NCI-H510A treated with DMSO at 0.1 percent for 48 hours (cell line): ENCODE data around the gene ZGPAT.
"Not testable (repeated sequence)": the region's sequence is repeated elsewhere in the genome, so short reads cannot be mapped to it uniquely, and the experiment has no call there.

Experiments
- DNase-seq: peaks from one replicate; lab custom pipeline; 2025; lab: John Stamatoyannopoulos, UW

ZGPAT gene

DNA sequence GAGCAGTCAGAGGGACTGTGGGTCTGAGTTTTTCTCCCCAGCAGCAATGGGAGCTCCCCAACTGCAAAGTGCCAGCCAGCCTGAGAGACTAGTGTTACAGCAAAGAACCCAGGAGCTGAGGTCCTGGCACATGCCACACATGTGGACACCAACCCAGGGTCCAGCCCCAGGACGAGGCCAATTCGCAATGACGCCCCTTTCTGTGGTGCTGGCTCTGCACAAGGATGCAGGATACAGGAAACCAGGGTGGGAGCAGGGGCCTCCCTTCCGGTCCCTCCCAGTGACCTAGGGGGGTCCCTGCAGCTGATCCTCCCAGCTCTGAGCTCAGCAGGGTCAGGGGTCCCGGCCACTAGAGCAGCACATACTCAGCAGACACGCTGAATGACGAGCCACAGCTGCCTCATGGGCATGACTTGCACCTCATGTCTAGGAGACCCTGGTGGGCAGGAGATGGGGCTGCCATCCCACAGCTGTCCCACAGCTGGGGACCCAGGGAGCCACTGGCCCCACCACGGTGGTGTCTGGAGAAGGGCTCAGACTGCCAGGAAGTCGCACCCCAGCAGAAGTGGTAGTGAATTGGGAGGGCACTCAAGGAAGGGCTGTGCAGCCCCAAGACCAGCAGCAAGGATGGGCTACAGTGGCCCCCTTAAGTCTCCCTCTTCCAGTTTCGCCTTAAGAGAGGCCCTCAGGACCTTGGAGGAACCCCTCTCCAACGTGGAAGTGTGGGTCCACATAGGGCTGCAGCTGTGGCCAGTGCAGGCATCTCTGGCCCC, 3.7 kb upstream of the ZGPAT start:
- no peak for DNase-seq

GRCh38 chr20:63704749-63705117, 3.1 kb upstream of the ZGPAT start:
- DNase-seq: no peak

DNA sequence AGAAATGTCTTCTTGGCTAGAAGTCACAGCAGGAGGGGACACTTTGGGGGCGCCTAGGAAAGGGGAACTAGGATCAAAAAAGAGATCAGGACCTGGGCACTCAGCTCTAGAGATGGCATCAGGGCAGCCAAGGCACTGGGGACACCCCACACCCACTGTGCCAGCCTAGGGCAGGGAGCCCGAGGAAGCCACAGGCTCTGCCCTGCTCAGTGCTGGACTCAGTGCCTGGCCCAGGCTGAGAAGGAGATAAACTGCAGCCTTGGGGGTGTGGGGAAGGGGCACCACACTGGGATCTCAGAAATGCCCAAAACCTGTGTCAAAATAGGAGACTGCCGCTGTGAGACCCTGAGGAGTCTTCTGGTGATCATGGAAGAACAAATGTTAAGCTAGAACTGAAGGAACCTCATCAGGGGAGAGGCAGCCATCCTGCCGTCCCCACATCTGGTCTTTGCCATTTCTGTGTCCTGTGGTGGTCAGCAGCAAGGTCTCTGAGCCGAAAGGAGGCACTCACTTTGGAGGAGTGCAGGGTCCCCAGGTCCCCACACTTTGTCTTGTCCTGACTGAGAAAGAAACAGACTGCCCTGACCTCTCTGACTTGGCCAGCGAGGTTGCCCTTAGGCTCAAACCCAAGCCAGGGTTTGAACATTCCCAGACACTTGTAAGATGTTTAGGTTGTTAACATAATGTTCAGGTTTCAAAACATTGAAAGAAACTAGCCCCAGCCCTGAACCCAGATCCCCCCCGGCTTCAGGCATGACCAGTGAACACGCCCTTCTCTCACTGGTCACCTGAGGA, 2.4 kb upstream of the ZGPAT start:
- DNase-seq: no peak

DNA sequence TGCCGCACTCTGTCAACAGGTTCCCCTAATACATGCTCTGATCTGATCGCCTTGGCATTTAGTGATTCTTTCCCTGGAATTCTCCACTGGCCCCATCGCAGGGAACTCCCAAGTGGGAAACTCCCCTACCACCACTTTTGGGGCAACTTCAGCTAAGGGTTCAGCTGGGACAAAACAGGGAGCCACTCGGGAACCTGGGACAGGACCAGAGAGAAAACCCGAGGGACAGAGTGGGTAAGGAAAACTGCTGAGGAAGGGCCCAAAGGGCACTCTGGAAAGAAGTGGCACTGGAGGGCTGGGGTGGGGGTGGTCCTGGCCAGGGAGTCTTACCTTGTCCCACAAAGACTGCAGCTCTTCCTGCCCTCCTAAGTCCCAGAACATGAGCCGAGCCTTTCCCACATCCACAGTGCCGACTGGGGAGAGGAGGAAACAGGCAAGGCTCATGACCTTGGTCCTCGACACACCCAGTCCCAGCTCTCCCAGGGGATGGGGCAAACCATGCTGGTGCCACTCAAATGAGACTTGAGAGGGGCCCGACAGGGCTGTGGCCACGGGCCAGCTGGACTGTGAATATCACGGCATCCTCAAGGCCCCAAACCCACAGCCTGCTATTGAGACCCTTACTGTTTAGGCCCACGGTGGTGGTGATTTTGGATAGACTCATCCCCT, 1.7 kb upstream of the ZGPAT start:
- no peak for DNase-seq

- DNase-seq: no peak
Measured at GRCh38 chr20:63706852-63707557, 834 bp upstream of the ZGPAT start.

GRCh38 chr20:63708301-63709148, 686 bp downstream of the ZGPAT start:
- no peak for DNase-seq

DNA sequence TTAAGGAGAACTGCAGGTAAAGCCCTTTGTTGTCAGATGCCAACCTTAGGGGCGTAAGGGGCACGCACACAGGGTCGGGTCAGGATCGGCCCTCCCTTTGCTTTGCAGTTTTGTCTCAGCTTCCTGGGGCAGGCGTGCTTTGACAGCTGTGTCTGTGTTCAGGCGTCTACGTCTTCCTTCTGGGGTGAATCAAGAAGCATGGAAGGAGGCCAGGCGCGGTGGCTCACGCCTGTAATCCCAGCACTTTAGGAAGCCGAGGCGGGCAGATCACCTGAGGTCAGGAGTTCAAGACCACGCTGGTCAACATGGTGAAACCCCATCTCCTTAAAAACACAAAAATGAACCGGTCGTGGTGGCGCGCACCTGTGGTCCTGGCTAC, 1.3 kb downstream of the ZGPAT start:
- DNase-seq: no peak

DNA sequence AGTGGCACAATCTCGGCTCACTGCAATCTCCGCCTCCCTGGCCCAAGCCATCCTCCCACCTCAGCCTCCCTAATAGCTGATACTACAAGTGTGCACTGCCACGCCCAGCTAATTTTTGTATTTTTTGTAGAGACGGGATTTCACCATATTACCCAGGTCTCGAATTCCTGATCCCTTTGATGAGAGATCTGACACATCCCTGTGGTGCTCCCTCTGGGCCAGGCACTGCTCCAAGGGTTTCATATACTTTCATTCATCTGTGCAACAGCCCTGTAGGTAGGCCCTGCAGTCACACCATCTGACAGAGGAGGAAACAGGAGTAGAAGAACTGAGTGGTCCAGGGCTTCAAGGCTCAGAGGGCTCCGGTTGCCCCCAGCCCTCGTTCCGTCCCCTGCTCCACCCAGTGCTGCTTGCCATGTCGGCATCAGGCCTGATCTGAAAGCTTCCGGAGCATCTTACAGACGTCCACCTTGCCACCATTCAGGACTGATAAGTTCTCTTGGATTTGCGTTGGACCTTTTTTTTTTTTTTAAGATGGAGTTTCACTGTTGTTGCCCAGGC, 3.3 kb downstream of the ZGPAT start:
- no peak for DNase-seq

DNA sequence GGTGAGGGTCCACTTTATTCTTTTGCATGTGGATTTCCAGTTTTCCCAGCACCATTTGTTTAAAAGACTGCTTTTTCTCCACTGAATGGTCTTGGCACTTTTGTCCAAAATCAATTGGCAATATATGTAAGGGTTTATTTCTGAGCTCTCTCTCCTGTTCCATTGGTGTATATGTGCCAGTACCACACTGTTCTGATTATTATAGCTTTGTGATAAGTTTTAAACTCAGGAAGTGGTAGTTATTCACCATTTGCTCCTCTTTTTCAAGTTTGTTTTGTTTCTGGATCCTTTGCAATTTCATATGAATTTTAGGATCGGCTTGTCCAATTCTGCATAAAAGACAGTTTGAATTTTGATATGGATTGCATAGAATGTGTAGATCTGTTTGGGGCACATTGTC, 4.4 kb downstream of the ZGPAT start:
- no peak for DNase-seq

- no peak for DNase-seq
Measured at GRCh38 chr20:63714858-63715257, 7.0 kb downstream of the ZGPAT start.

GRCh38 chr20:63718996-63719395, 11.2 kb downstream of the ZGPAT start:
- no peak for DNase-seq

DNA sequence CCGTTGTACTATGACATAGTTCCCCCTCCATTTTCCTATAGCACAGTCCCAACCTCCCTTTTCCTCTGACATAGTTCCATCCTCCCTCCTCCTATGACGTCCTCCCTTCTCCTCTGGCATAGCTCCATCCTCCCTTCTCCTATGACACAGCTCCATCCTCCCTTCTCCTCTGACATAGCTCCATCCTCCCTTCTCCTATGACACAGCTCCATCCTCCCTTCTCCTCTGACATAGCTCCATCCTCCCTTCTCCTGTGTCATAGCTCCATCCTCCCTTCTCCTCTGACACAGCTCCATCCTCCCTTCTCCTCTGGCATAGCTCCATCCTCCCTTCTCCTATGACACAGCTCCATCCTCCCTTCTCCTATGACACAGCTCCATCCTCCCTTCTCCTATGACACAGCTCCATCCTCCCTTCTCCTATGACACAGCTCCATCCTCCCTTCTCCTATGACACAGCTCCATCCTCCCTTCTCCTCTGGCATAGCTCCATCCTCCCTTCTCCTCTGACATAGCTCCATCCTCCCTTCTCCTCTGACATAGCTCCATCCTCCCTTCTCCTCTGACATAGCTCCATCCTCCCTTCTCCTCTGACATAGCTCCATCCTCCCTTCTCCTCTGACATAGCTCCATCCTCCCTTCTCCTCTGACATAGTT, 15.3 kb downstream of the ZGPAT start:
- DNase-seq: not testable (repeated sequence)

GRCh38 chr20:63730189-63730733, 22.4 kb downstream of the ZGPAT start:
- DNase-seq: not testable (repeated sequence)

GRCh38 chr20:63731410-63731809, 23.6 kb downstream of the ZGPAT start:
- DNase-seq: no peak

GRCh38 chr20:63732118-63733095, 24.6 kb downstream of the ZGPAT start:
- no peak for DNase-seq

GRCh38 chr20:63733117-63733516, 25.3 kb downstream of the ZGPAT start:
- DNase-seq: no peak

DNA sequence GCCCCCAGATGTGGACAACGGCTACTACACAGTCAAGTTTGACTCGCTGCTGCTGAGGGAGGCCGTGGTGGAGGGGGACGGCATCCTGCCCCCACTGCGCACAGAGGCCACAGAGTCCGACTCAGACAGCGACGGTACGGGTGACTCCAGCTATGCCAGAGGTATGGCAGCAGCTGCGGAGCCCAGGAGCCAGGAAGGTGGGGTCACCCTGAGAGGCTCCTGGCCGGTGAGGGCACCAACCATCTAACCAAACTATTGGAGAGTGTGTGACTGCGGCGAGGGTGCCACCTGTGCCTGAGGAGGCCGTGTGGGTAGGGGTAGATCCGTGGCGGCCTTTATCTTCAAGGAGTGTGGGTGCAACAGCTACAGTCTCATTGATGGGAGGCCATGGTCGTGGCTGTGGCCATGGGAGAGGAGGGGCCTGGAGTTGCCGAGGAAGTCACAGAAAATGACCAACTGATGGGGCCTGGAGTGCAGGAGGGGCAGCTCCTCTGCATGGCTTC, 25.8 kb downstream of the ZGPAT start:
- no peak for DNase-seq

DNA sequence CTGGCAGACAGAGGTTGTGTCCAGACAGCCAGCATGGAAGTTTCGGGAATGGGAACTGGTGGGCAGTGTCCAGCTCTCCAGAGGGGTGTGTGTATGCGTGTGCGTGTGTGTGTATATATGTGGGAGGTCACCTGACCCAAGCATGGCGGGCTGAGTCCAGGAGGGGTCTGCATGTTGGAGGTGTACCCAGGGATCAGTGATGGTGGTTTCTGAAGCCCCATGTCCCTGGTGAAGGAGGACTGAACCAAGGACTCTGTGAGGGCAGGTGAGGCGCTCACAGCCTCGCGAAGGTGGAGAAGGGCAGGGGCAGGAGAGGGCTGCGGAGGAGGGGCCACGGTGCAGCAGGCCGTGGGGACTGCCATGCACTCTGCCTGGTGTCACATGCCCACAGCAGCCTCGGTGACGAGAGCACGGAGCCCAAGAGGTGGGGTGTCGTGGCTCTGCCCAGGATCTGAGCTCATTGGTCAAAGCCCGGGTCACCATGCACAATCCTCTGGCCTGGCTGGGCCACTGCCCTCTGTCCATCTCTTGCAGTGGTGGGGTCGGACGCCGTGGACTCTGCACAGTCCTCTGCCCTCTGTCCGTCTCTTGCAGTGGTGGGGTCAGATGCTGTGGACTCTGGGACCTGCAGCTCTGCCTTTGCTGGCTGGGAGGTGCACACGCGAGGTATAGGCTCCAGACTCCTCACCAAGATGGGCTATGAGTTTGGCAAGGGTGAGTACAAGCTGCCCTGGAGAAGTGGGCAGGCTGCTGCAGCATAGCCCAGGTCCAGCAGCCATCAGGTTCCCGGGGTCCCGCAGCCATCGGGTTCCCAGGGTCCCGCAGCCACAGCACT, 26.5 kb downstream of the ZGPAT start:
- DNase-seq: no peak
